Loucy (cell line): ENCODE results near the gene SLC27A1.
A peak's percentile ranks its signal among the peaks of the same experiment; 100 is the strongest.

Source experiments
- H2AFZ ChIP-seq: fragments of 200-600 bp; sonication (generic); 2 replicates; pipeline ENCODE4 v1.6.0; 2016; ENCODE audit warnings: antibody characterized with exemption, mild to moderate bottlenecking, low read length, moderate library complexity
- H3F3A ChIP-seq: fragments of 200-600 bp; 2 replicates; pipeline ENCODE4 v1.6.0; 2016; ENCODE audit warnings: antibody characterized with exemption, low read depth, mild to moderate bottlenecking
- H3K27me3 ChIP-seq: fragments of 200-600 bp; sonication (generic); 2 replicates; pipeline ENCODE4 v1.6.1; 2014; ENCODE audit warnings: low read length, mild to moderate bottlenecking; ENCODE audit not compliant: insufficient read depth, poor library complexity, severe bottlenecking
- H3K36me3 ChIP-seq: fragments of 200-600 bp; sonication (generic); 2 replicates; pipeline ENCODE4 v1.6.1; 2016; ENCODE audit warnings: low read length; ENCODE audit not compliant: insufficient read depth
- H3K4me1 ChIP-seq: fragments of 200-600 bp; sonication (generic); 2 replicates; pipeline ENCODE4 v1.5.1; 2014; ENCODE audit warnings: low read length, mild to moderate bottlenecking; ENCODE audit not compliant: insufficient read depth, poor library complexity, severe bottlenecking
- H3K4me2 ChIP-seq: fragments of 200-600 bp; sonication (generic); 2 replicates; pipeline ENCODE4 v1.6.0; 2014; ENCODE audit warnings: antibody characterized with exemption, low read length, low read depth, mild to moderate bottlenecking; ENCODE audit not compliant: poor library complexity, severe bottlenecking
- H3K4me3 ChIP-seq: fragments of 200-600 bp; sonication (generic); 2 replicates; pipeline ENCODE4 v1.5.1; 2014; ENCODE audit warnings: low read length, mild to moderate bottlenecking, mixed read lengths; ENCODE audit not compliant: poor library complexity, severe bottlenecking
- H3K79me2 ChIP-seq: fragments of 200-600 bp; sonication (generic); 2 replicates; pipeline ENCODE4 v1.6.1; 2014; ENCODE audit warnings: low read length; ENCODE audit not compliant: insufficient read depth
- H3K9ac ChIP-seq: fragments of 200-600 bp; sonication (generic); 2 replicates; pipeline ENCODE4 v1.6.0; 2014; ENCODE audit warnings: mild to moderate bottlenecking, low read depth, low read length, moderate library complexity; ENCODE audit not compliant: poor library complexity, severe bottlenecking
- H3K9me2 ChIP-seq: fragments of 200-600 bp; sonication (generic); replicated peaks from 2 replicates; pipeline ENCODE4 v1.6.1; 2016; ENCODE audit warnings: low read depth, low read length, mixed read lengths
- H3K9me3 ChIP-seq: fragments of 200-600 bp; sonication (generic); 2 replicates; pipeline ENCODE4 v1.6.1; 2014; ENCODE audit warnings: mild to moderate bottlenecking, antibody characterized with exemption, low read length, low read depth; ENCODE audit not compliant: insufficient read depth
- H4K20me1 ChIP-seq: fragments of 200-600 bp; sonication (generic); 2 replicates; pipeline ENCODE4 v1.6.0; 2014; ENCODE audit warnings: antibody characterized with exemption, low read length, mild to moderate bottlenecking; ENCODE audit not compliant: insufficient read depth, poor library complexity, severe bottlenecking
- CTCF ChIP-seq: fragments of 200-600 bp; sonication (generic); conservative IDR thresholded peaks from 2 replicates; pipeline ENCODE4 v1.5.1; 2014; ENCODE audit warnings: mild to moderate bottlenecking, antibody characterized with exemption, low read length
- EZH2phosphoT487 ChIP-seq: fragments of 200-600 bp; IDR thresholded peaks from 2 replicates; pipeline ENCODE4 v1.6.1; 2018; ENCODE audit warnings: antibody characterized with exemption, mild to moderate bottlenecking, moderate library complexity, borderline replicate concordance

Gene SLC27A1

GRCh38 chr19:17510220-17510993 is 40.1 kb downstream of the SLC27A1 start:
- Histone ChIP-seq H3K9me2 (no peaks in the 10 kb centered on the region), H4K20me1 (peaks cover 17% of the 10 kb centered on the region), H3K4me1 (peaks cover 26% of the 10 kb centered on the region), H3K36me3 (no peaks in the 10 kb centered on the region), H3K27me3 (no peaks in the 10 kb centered on the region), H3K9me3 (no peaks in the 10 kb centered on the region), H3K9ac (peak overlapping the region; percentile 94), H3K4me3 (peak overlapping the region; percentile 84), H3K4me2 (peak overlapping the region; percentile 100), H3F3A (no peaks in the 10 kb centered on the region), H3K79me2 (peaks cover 45% of the 10 kb centered on the region), H2AFZ (no peak overlapping the region)
- TF ChIP-seq EZH2phosphoT487: no peak
- TF ChIP-seq CTCF: no peak

GRCh38 chr19:17511724-17512573 is 41.6 kb downstream of the SLC27A1 start:
- Histone ChIP-seq H3K36me3 (no peaks in the 10 kb centered on the region), H3K9me2 (no peaks in the 10 kb centered on the region), H3K9ac (peak overlapping the region; percentile 94), H3K4me2 (peak overlapping the region; percentile 86), H3K4me3 (peak overlapping the region; percentile 84), H3K4me1 (peaks cover 26% of the 10 kb centered on the region), H3K9me3 (no peaks in the 10 kb centered on the region), H4K20me1 (peaks cover 17% of the 10 kb centered on the region), H2AFZ (peak overlapping the region; percentile 53), H3K79me2 (peaks cover 45% of the 10 kb centered on the region), H3K27me3 (no peaks in the 10 kb centered on the region), H3F3A (no peaks in the 10 kb centered on the region)
- TF ChIP-seq EZH2phosphoT487 (no peak), CTCF (peak; percentile 50)

GRCh38 chr19:17512574-17512939 is 42.2 kb downstream of the SLC27A1 start:
- Histone ChIP-seq H3K9me3 (peaks cover under 1% of the 10 kb centered on the region; the same call in 1 of the 2 replicates), H2AFZ (peak overlapping the region; percentile 53), H3K9ac (peak overlapping the region; percentile 94), H3K79me2 (peaks cover 45% of the 10 kb centered on the region), H4K20me1 (peaks cover 17% of the 10 kb centered on the region), H3F3A (no peaks in the 10 kb centered on the region), H3K36me3 (no peaks in the 10 kb centered on the region; the same call in 1 of the 2 replicates), H3K4me3 (peak overlapping the region; percentile 84), H3K4me1 (peaks cover 26% of the 10 kb centered on the region), H3K4me2 (peak overlapping the region; percentile 86), H3K9me2 (no peaks in the 10 kb centered on the region), H3K27me3 (no peaks in the 10 kb centered on the region)
- 0 out of 2 replicates have a peak, but pooled peaks have one; percentile 8 for TF ChIP-seq CTCF
- no peak for TF ChIP-seq EZH2phosphoT487
